HUES48 (cell line): ENCODE measurements around the gene ITIH1.

Experiments
- H3K27ac ChIP-seq: one replicate; pipeline ENCODE4 v1.7.0; 2013; ENCODE audit warnings: low read depth, low read length, inconsistent platforms
- H3K27me3 ChIP-seq: 2 replicates; pipeline ENCODE4 v1.6.1; 2013; ENCODE audit warnings: mild to moderate bottlenecking, low read length; ENCODE audit not compliant: control insufficient read depth, insufficient read depth
- H3K36me3 ChIP-seq: 2 replicates; pipeline ENCODE4 v1.6.1; 2013; ENCODE audit warnings: low read length; ENCODE audit not compliant: control insufficient read depth, insufficient read depth
- H3K4me1 ChIP-seq: 2 replicates; pipeline ENCODE4 v1.6.1; 2013; ENCODE audit warnings: mild to moderate bottlenecking, low read length; ENCODE audit not compliant: control insufficient read depth, insufficient read depth
- H3K4me3 ChIP-seq: 2 replicates; pipeline ENCODE4 v1.5.1; 2013; ENCODE audit warnings: mild to moderate bottlenecking, low read depth, low read length
- H3K9ac ChIP-seq: 2 replicates; pipeline ENCODE4 v1.6.1; 2013; ENCODE audit warnings: mild to moderate bottlenecking, low read depth, low read length, moderate library complexity
- H3K9me3 ChIP-seq: 2 replicates; pipeline ENCODE4 v1.6.1; 2013; ENCODE audit warnings: low read length; ENCODE audit not compliant: control insufficient read depth, insufficient read depth

ITIH1 gene

DNA sequence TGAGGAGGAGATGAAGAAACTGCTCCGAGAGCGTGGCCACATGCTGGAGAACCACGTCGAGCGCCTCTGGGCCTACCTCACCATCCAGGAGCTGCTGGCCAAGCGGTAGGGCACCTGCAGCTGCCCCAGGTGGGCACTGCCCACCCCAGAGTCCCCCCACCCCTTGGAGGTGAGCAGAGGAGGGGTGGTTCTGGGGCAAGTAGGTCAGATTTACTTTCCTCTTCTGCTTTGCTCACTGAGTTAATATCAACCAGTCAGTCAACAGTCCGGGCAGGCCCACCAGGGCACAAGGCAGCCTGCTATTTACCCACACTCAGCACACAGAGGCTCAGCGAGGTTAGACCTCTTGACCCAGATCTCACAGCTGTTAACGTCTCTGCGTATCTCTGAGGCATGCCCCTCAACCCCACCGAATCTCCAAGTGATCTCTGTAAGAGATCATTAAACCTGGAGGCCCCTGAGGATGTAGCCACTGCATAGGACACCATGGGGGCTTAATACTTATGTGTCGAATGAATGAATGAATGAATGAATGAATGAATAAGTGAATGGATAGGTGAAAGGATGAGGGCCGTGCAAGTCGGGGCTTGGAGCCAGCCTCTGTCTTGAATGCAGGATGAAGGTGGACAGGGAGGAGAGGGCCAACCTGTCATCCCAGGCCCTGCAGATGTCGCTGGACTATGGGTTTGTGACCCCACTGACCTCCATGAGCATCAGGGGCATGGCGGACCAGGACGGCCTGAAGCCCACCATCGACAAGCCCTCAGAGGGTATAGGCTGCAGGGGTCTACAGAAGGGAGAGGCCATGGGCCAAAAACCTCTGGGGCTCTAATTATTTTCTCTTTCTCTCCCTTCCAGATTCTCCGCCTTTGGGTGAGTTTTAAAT, 9.2 kb downstream of the ITIH1 start:
- no peak overlapping the region for H3K27ac ChIP-seq
- H3K9ac ChIP-seq: no peak overlapping the region

DNA sequence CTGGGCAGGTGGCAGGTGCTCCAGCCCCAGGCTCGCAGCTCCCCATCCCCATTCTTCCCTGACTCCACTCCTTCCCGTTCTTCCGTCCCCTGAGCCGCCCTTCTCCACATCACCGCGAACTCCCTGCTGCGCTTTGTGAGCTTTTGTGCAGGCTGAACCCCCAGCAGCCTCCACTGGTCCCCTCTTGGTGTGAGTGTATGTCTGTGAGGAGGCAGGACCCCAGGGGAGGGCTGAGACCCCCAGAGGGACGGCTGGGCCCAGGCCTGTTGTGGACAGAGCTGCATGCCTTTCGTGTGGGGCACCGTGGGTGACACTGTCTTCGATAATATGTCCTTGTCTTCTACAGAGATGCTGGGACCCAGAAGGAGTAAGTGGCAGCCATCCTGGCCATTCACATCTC, 9.8 kb downstream of the ITIH1 start:
- Histone ChIP-seq H3K4me1 (no peaks in the 10 kb centered on the region), H3K27me3 (no peaks in the 10 kb centered on the region), H3K36me3 (no peaks in the 10 kb centered on the region), H3K27ac (no peak overlapping the region), H3K9ac (no peak overlapping the region), H3K4me3 (no peak overlapping the region), H3K9me3 (no peaks in the 10 kb centered on the region)

More for the DNA sequence above, 9.2 kb downstream of the ITIH1 start:
- no peak overlapping the region for H3K4me3 ChIP-seq
- H3K36me3 ChIP-seq: no peaks in the 10 kb centered on the region
- no peaks in the 10 kb centered on the region for H3K27me3 ChIP-seq
- H3K4me1 ChIP-seq: no peaks in the 10 kb centered on the region
- H3K9me3 ChIP-seq: no peaks in the 10 kb centered on the region

DNA sequence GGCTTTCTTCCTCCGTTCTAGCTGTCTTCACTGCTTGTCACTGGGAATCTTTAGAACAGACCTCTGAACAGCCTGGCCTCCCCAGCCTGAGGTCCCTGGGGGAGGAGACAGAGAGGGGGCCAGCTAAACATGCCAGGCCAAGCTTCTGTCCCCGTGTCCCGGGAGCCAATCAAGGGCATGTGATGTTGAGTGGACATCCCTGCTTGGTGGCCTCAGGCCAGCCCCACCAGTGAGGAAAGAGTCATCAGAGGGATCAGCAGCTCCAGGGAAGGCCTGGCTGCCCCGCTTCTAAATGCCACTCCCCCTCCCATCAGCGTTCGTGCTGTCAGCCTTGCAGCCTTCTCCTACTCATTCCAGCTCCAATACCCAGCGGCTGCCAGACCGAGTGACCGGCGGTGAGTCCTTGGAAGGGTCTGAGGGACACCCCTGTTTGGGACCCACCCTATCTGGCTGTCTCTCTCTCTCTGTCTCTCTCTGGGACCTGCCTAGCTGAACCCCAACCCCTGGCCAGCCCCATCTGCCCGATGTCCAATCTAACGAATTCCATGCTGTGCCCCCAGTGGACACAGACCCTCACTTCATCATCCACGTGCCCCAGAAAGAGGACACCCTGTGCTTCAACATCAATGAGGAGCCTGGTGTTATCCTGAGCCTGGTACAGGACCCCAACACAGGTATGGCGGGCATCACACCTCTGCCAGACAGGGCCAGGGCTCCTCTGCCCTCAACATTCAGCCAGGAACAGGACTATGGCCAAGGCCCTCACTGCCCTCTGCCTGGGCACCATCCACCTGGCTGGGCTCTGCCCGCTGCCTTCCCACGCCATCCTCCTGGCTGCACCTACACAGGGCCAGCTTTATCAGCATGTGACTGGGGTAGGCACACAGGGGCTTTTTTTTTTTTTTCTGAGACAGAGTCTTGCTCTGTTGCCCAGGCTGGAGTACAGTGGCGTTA, 10.6 kb downstream of the ITIH1 start:
- H3K27ac ChIP-seq: no peak overlapping the region
- no peak overlapping the region for H3K9ac ChIP-seq
- H3K36me3 ChIP-seq: no peaks in the 10 kb centered on the region
- no peaks in the 10 kb centered on the region for H3K4me1 ChIP-seq
- no peaks in the 10 kb centered on the region for H3K9me3 ChIP-seq
- no peak overlapping the region for H3K4me3 ChIP-seq
- H3K27me3 ChIP-seq: no peaks in the 10 kb centered on the region

DNA sequence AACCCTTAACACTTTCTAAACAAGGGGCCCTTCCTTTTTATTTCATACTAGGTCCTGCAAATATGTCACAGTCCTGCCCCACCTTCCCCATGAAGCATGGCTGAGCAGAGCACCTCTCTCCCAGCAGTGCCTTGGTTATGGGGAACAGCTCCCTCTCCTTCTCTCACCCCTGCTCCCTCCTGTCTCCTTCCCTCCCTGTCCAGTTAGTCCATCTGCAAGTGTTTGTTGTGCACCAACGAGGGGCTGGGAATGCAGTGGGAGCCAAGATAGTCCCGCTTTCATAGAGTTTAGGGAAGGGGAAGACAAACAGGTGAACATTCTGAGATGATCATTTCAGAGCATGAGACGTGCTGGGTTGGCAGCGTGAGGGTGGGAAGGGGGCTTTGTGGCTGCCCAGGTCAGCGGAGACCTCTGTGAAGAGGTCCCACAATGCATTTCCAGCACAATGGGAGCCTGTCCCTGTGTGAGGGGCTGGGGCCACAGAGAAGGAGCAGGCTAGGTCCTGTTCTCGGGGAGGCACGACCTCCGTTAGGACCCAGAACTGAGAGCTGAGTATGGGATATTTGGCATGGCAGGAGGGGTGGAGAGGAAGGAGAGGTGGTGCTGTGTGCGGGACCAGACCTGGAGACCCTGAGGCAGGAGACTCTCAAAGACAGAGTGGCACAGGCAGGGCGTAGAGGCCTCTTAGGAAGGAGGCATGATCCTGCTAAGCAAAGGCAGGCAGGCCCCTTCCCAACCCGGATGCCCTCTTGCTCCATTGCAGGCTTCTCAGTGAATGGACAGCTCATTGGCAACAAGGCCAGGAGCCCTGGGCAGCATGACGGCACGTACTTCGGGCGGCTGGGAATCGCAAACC, 11.7 kb downstream of the ITIH1 start:
- no peak overlapping the region for H3K27ac ChIP-seq
- H3K9ac ChIP-seq: no peak overlapping the region
- H3K9me3 ChIP-seq: no peaks in the 10 kb centered on the region
- H3K4me1 ChIP-seq: no peaks in the 10 kb centered on the region
- H3K36me3 ChIP-seq: no peaks in the 10 kb centered on the region
- H3K27me3 ChIP-seq: no peaks in the 10 kb centered on the region
- H3K4me3 ChIP-seq: no peak overlapping the region

DNA sequence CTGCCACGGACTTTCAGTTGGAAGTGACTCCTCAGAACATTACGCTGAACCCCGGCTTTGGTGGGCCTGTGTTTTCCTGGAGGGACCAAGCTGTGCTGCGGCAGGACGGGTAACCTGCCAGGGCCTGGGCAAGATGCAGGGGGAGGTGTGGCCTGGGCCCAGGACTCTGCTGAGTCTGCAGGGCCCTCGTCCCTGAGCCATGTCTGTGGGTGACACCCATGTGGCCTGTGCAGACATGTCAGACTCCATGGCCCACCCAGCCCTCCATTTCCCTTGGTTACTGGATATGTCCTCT, 12.3 kb downstream of the ITIH1 start:
- Histone ChIP-seq H3K9me3 (no peaks in the 10 kb centered on the region), H3K9ac (no peak overlapping the region), H3K27me3 (no peaks in the 10 kb centered on the region), H3K4me3 (no peak overlapping the region), H3K27ac (no peak overlapping the region), H3K4me1 (no peaks in the 10 kb centered on the region), H3K36me3 (no peaks in the 10 kb centered on the region)

DNA sequence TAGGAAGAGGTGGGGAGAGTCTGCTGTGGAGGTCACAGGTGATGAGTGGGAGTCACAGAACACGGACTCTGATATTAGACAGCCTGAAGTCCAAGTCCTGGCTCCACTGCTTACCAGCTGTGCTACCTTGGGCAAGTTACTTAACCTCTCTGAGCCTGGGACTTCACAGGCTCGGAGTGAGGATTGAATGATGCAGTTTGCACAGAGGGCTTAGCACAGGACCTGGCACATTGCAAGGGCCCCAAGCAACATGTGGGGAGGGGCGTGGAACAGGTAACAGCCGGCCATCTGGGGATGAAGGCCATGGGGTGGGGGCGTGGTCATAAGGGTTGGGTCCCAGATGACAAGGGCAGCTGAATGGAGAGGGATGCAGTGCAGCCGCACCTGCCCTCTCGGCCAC, 12.9 kb downstream of the ITIH1 start:
- H3K9ac ChIP-seq: no peak overlapping the region
- no peak overlapping the region for H3K4me3 ChIP-seq
- no peaks in the 10 kb centered on the region for H3K9me3 ChIP-seq
- H3K27me3 ChIP-seq: no peaks in the 10 kb centered on the region
- H3K4me1 ChIP-seq: no peaks in the 10 kb centered on the region
- H3K36me3 ChIP-seq: no peaks in the 10 kb centered on the region
- no peak overlapping the region for H3K27ac ChIP-seq

DNA sequence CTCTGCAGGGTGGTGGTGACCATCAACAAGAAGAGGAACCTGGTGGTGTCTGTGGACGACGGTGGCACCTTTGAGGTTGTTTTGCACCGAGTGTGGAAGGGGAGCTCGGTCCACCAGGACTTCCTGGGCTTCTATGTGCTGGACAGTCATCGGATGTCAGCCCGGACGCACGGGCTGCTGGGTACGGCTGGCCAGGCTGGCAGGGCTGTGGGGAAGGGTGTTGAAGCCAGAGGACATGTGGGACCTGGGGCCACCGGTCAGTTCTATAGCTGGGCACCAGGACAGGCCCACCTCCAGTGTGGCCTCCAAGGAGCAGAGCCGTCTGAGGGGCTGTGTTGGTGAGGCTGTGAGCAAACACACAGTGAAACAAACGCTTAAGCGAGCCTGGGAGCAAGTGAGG, 13.3 kb downstream of the ITIH1 start:
- Histone ChIP-seq H3K27ac (no peak overlapping the region), H3K36me3 (no peaks in the 10 kb centered on the region), H3K4me1 (no peaks in the 10 kb centered on the region), H3K9ac (no peak overlapping the region), H3K9me3 (no peaks in the 10 kb centered on the region), H3K4me3 (no peak overlapping the region), H3K27me3 (no peaks in the 10 kb centered on the region)

DNA sequence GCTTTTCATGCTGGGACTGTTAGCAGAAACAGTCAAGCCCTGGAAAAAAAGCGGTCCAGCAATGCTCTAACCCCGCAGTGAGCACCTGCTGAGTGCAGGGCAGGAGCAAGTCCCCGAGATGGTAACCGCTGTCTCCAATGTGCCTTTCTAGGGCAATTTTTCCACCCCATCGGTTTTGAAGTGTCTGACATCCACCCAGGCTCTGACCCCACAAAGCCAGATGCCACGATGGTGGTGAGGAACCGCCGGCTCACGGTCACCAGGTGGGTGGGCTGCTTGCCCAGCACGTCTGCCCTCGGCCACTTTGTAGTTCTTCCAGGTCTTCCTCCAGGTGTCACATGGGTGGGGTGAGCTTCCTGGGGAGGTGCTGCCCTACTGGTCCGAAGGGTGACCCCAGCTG, 14.0 kb downstream of the ITIH1 start:
- H3K27ac ChIP-seq: no peak overlapping the region
- H3K9me3 ChIP-seq: no peaks in the 10 kb centered on the region
- H3K36me3 ChIP-seq: no peaks in the 10 kb centered on the region
- no peak overlapping the region for H3K9ac ChIP-seq
- no peaks in the 10 kb centered on the region for H3K4me1 ChIP-seq
- H3K27me3 ChIP-seq: no peaks in the 10 kb centered on the region
- no peak overlapping the region for H3K4me3 ChIP-seq

DNA sequence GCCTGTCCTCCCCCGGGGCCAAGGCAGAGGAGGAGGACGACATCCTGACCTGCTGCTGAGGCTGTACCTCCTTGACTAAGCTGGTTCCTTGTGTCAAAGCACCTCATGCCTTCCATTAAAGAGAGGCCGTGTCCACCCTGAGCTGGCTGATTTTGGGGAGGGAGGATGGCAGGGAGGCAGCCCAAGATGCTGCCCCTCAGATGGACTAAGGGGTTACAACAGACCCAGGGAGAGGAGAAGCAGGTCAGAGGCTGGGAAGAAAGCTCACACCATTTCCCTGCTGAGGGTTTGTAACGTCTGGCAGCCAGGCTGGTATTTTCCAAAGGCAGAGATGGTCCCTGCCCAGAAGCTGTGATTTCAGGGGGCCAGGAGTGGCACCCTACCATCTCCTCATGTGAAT, 14.5 kb downstream of the ITIH1 start:
- Histone ChIP-seq H3K27ac (no peak overlapping the region), H3K9me3 (no peaks in the 10 kb centered on the region), H3K9ac (no peak overlapping the region), H3K27me3 (no peaks in the 10 kb centered on the region), H3K4me1 (no peaks in the 10 kb centered on the region), H3K36me3 (no peaks in the 10 kb centered on the region), H3K4me3 (no peak overlapping the region)

DNA sequence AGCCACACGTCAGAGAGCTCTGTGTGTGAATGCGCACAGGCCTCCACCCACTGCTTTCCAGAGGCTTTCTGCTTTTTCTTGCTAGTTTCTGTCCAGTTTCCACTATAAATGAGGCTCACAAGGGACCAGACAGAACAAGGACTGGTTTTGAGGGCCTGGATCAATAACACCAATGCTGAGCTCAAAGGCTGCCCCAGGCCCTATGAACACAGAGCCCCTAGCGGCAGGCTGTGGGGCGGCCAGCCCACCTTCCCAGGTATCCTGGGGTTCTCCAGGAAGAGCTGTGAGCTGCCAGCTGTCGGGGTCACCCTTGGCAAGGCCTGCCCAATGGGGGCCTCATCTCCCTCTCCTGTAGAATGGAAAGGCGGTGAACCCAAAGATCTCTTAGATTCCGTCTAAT, 15.0 kb downstream of the ITIH1 start:
- Histone ChIP-seq H3K27me3 (no peaks in the 10 kb centered on the region), H3K36me3 (no peaks in the 10 kb centered on the region), H3K27ac (no peak overlapping the region), H3K4me3 (no peak overlapping the region), H3K9ac (no peak overlapping the region), H3K9me3 (no peaks in the 10 kb centered on the region), H3K4me1 (no peaks in the 10 kb centered on the region)
